ENCODE measurements around the gene MRPS34.

MRPS34 gene

GRCh38 chr16:1776672-1776955, 3.7 kb upstream of the MRPS34 start:
- Histone ChIP-seq H3K27ac (ENCODE audit: insufficient read depth in 1 of 2, low read depth in 1 of 2, low read length in 2 of 2, poor library complexity in 1 of 2, severe bottlenecking in 2 of 2) (no peak overlapping the region), H3K36me3 (ENCODE audit: control insufficient read depth in 4 of 4, insufficient read depth in 4 of 4, low read length in 3 of 4) (peaks cover 0 to 64% (median 42%) of the 10 kb centered on the region in 4 experiments), H3K27me3 (replicated peaks in 2 of 5; ENCODE audit: control insufficient read depth in 4 of 5, insufficient read depth in 5 of 5, low read length in 4 of 5) (no peaks in the 10 kb centered on the region), H3K9me3 (ENCODE audit: control extremely low read depth in 1 of 5, control insufficient read depth in 4 of 5, insufficient read depth in 2 of 5, low read depth in 1 of 5, low read length in 4 of 5) (no peaks in the 10 kb centered on the region), H3K4me3 (ENCODE audit: control insufficient read depth in 1 of 7, extremely low read depth in 1 of 7, insufficient read depth in 4 of 7, low read depth in 2 of 7, low read length in 6 of 7) (no peak overlapping the region), H3K4me1 (ENCODE audit: control extremely low read depth in 1 of 4, control insufficient read depth in 4 of 4, insufficient read depth in 4 of 4, low read length in 3 of 4) (peaks cover 5 to 33% (median 31%) of the 10 kb centered on the region in 4 experiments)
- ChIA-PET POLR2A (no interaction called here), CTCF (interaction anchor here (1.6 kb wide), 1 partner anchor 12 kb away, joined by 4 read pairs; no protein-coding TSS in a partner anchor)
- WGBS (ENCODE audit: insufficient coverage) = 99% methylated on average over 13 of the region's 13 CpGs
- DNase-seq = no peak

- POLR2A ChIA-PET = interaction anchor here (0.6 kb wide), 1 partner anchor 26 kb away, joined by 3 read pairs; no protein-coding TSS in a partner anchor
- no peak overlapping the region for H3K27ac ChIP-seq (ENCODE audit: insufficient read depth in 1 of 2, low read depth in 1 of 2, low read length in 2 of 2, poor library complexity in 1 of 2, severe bottlenecking in 2 of 2)
- H3K9me3 ChIP-seq (ENCODE audit: control extremely low read depth in 1 of 5, control insufficient read depth in 4 of 5, insufficient read depth in 2 of 5, low read depth in 1 of 5, low read length in 4 of 5) = no peaks in the 10 kb centered on the region
- CTCF ChIA-PET = interaction anchor here (1.2 to 1.6 kb wide), 2 partner anchors 12 to 40 kb away, joined by 3 to 4 read pairs; no protein-coding TSS in a partner anchor
- WGBS (ENCODE audit: insufficient coverage) = 90% methylated on average over 24 of the region's 28 CpGs
- no peaks in the 10 kb centered on the region for H3K27me3 ChIP-seq (replicated peaks in 2 of 5; ENCODE audit: control insufficient read depth in 4 of 5, insufficient read depth in 5 of 5, low read length in 4 of 5)
- H3K4me3 ChIP-seq (ENCODE audit: control insufficient read depth in 1 of 7, extremely low read depth in 1 of 7, insufficient read depth in 4 of 7, low read depth in 2 of 7, low read length in 6 of 7) = no peak overlapping the region
- no peak for DNase-seq
- peaks cover 5 to 27% (median 27%) of the 10 kb centered on the region in 4 experiments for H3K4me1 ChIP-seq (ENCODE audit: control extremely low read depth in 1 of 4, control insufficient read depth in 4 of 4, insufficient read depth in 4 of 4, low read length in 3 of 4)
- peaks cover 0 to 63% (median 41%) of the 10 kb centered on the region in 4 experiments for H3K36me3 ChIP-seq (ENCODE audit: control insufficient read depth in 4 of 4, insufficient read depth in 4 of 4, low read length in 3 of 4)
These were observed 3.1 kb upstream of the MRPS34 start for GRCh38 chr16:1775846-1776671.

- 96% methylated on average over 29 of the region's 30 CpGs for WGBS (ENCODE audit: insufficient coverage)
- peaks cover 0 to 64% (median 35%) of the 10 kb centered on the region in 4 experiments for H3K36me3 ChIP-seq (ENCODE audit: control insufficient read depth in 4 of 4, insufficient read depth in 4 of 4, low read length in 3 of 4)
- H3K27me3 ChIP-seq (replicated peaks in 2 of 5; ENCODE audit: control insufficient read depth in 4 of 5, insufficient read depth in 5 of 5, low read length in 4 of 5) = no peaks in the 10 kb centered on the region
- no peaks in the 10 kb centered on the region for H3K9me3 ChIP-seq (ENCODE audit: control extremely low read depth in 1 of 5, control insufficient read depth in 4 of 5, insufficient read depth in 2 of 5, low read depth in 1 of 5, low read length in 4 of 5)
- DNase-seq = no peak
- no peak overlapping the region for H3K27ac ChIP-seq (ENCODE audit: insufficient read depth in 1 of 2, low read depth in 1 of 2, low read length in 2 of 2, poor library complexity in 1 of 2, severe bottlenecking in 2 of 2)
- no peak overlapping the region for H3K4me3 ChIP-seq (ENCODE audit: control insufficient read depth in 1 of 7, extremely low read depth in 1 of 7, insufficient read depth in 4 of 7, low read depth in 2 of 7, low read length in 6 of 7)
- ChIA-PET CTCF (interaction anchor here (1.0 to 1.6 kb wide), 4 partner anchors 7 to 151 kb away, joined by 3 to 9 read pairs (median 4); partner anchors contain the start of genes NUBP2 and SPSB3), POLR2A (interaction anchor here (0.6 kb wide), 1 partner anchor 25 kb away, joined by 3 read pairs; no protein-coding TSS in a partner anchor)
- H3K4me1 ChIP-seq (ENCODE audit: control extremely low read depth in 1 of 4, control insufficient read depth in 4 of 4, insufficient read depth in 4 of 4, low read length in 3 of 4) = peaks cover 5 to 32% (median 31%) of the 10 kb centered on the region in 4 experiments
These were observed 2.3 kb upstream of the MRPS34 start for GRCh38 chr16:1775006-1775845.

GRCh38 chr16:1774448-1774780, 1.5 kb upstream of the MRPS34 start:
- no peak for DNase-seq
- peak overlapping the region in 5 of 7 experiments; percentile 34 to 94 (median 88) for H3K4me3 ChIP-seq (ENCODE audit: control insufficient read depth in 1 of 7, extremely low read depth in 1 of 7, insufficient read depth in 4 of 7, low read depth in 2 of 7, low read length in 6 of 7)
- H3K9me3 ChIP-seq (ENCODE audit: control extremely low read depth in 1 of 5, control insufficient read depth in 4 of 5, insufficient read depth in 2 of 5, low read depth in 1 of 5, low read length in 4 of 5) = no peaks in the 10 kb centered on the region
- peaks cover 5 to 34% (median 32%) of the 10 kb centered on the region in 4 experiments for H3K4me1 ChIP-seq (ENCODE audit: control extremely low read depth in 1 of 4, control insufficient read depth in 4 of 4, insufficient read depth in 4 of 4, low read length in 3 of 4)
- no peaks in the 10 kb centered on the region for H3K27me3 ChIP-seq (replicated peaks in 2 of 5; ENCODE audit: control insufficient read depth in 4 of 5, insufficient read depth in 5 of 5, low read length in 4 of 5)
- CTCF ChIA-PET = interaction anchor here (1.0 to 2.3 kb wide), 5 partner anchors 8 to 152 kb away, joined by 3 to 10 read pairs (median 4); partner anchors contain the start of genes NUBP2 and SPSB3
- 92% methylated on average over 7 of the region's 7 CpGs for WGBS (ENCODE audit: insufficient coverage)
- peaks cover 0 to 64% (median 29%) of the 10 kb centered on the region in 4 experiments for H3K36me3 ChIP-seq (ENCODE audit: control insufficient read depth in 4 of 4, insufficient read depth in 4 of 4, low read length in 3 of 4)
- H3K27ac ChIP-seq (ENCODE audit: insufficient read depth in 1 of 2, low read depth in 1 of 2, low read length in 2 of 2, poor library complexity in 1 of 2, severe bottlenecking in 2 of 2) = no peak overlapping the region
- POLR2A ChIA-PET = interaction anchor here (0.6 to 1.1 kb wide), 2 partner anchors 7 to 97 kb away, joined by 3 read pairs; partner anchors contain the start of gene JPT2

GRCh38 chr16:1773703-1774447, 941 bp upstream of the MRPS34 start:
- Histone ChIP-seq H3K4me3 (ENCODE audit: control insufficient read depth in 1 of 7, extremely low read depth in 1 of 7, insufficient read depth in 4 of 7, low read depth in 2 of 7, low read length in 6 of 7) (peak overlapping the region; percentile 69 to 94 (median 84)), H3K4me1 (ENCODE audit: control extremely low read depth in 1 of 4, control insufficient read depth in 4 of 4, insufficient read depth in 4 of 4, low read length in 3 of 4) (peaks cover 5 to 34% (median 32%) of the 10 kb centered on the region in 4 experiments), H3K27ac (ENCODE audit: insufficient read depth in 1 of 2, low read depth in 1 of 2, low read length in 2 of 2, poor library complexity in 1 of 2, severe bottlenecking in 2 of 2) (peak overlapping the region; percentile 66 to 79), H3K27me3 (replicated peaks in 2 of 5; ENCODE audit: control insufficient read depth in 4 of 5, insufficient read depth in 5 of 5, low read length in 4 of 5) (no peaks in the 10 kb centered on the region), H3K9me3 (ENCODE audit: control extremely low read depth in 1 of 5, control insufficient read depth in 4 of 5, insufficient read depth in 2 of 5, low read depth in 1 of 5, low read length in 4 of 5) (no peaks in the 10 kb centered on the region), H3K36me3 (ENCODE audit: control insufficient read depth in 4 of 4, insufficient read depth in 4 of 4, low read length in 3 of 4) (peaks cover 0 to 64% (median 27%) of the 10 kb centered on the region in 4 experiments)
- ChIA-PET POLR2A (interaction anchor here (0.6 to 1.1 kb wide), 2 partner anchors 8 to 96 kb away, joined by 3 read pairs; partner anchors contain the start of gene JPT2), CTCF (interaction anchor here (1.0 to 2.3 kb wide), 5 partner anchors 8 to 153 kb away, joined by 3 to 10 read pairs (median 4); partner anchors contain the start of genes NUBP2 and SPSB3)
- DNase-seq = peak in 2 of 3 donors; percentile 15 to 41
- WGBS (ENCODE audit: insufficient coverage) = 12% methylated on average over 37 of the region's 45 CpGs

- Histone ChIP-seq H3K27me3 (replicated peaks in 2 of 5; ENCODE audit: control insufficient read depth in 4 of 5, insufficient read depth in 5 of 5, low read length in 4 of 5) (no peaks in the 10 kb centered on the region), H3K9me3 (ENCODE audit: control extremely low read depth in 1 of 5, control insufficient read depth in 4 of 5, insufficient read depth in 2 of 5, low read depth in 1 of 5, low read length in 4 of 5) (no peaks in the 10 kb centered on the region), H3K27ac (ENCODE audit: insufficient read depth in 1 of 2, low read depth in 1 of 2, low read length in 2 of 2, poor library complexity in 1 of 2, severe bottlenecking in 2 of 2) (peak within 1 kb of the TSS; percentile 66 to 79), H3K4me1 (ENCODE audit: control extremely low read depth in 1 of 4, control insufficient read depth in 4 of 4, insufficient read depth in 4 of 4, low read length in 3 of 4) (peaks cover 5 to 34% (median 32%) of the 10 kb centered on the region in 4 experiments), H3K36me3 (ENCODE audit: control insufficient read depth in 4 of 4, insufficient read depth in 4 of 4, low read length in 3 of 4) (peaks cover 2 to 65% (median 30%) of the 10 kb centered on the region in 4 experiments), H3K4me3 (ENCODE audit: control insufficient read depth in 1 of 7, extremely low read depth in 1 of 7, insufficient read depth in 4 of 7, low read depth in 2 of 7, low read length in 6 of 7) (peak within 1 kb of the TSS; percentile 69 to 94 (median 84))
- ChIA-PET POLR2A (interaction anchor here (0.7 to 1.5 kb wide), 2 partner anchors 10 to 40 kb away, joined by 3 to 4 read pairs; partner anchors contain the start of genes NUBP2 and SPSB3), CTCF (interaction anchor here (0.6 to 2.3 kb wide), 3 partner anchors 10 to 41 kb away, joined by 3 to 10 read pairs (median 5); partner anchors contain the start of genes NUBP2 and SPSB3)
- DNase-seq = peak; percentile 10 to 44 (median 20)
- WGBS (ENCODE audit: insufficient coverage) = under 1% methylated on average over 53 of the region's 53 CpGs
These were observed 499 bp downstream of the MRPS34 start, which contains the start of gene EME2 for GRCh38 chr16:1772362-1772907. TSS of gene EME2 (plus strand) at chr16:1772810. CDS start at chr16:1773228, 418 bp downstream.
